ENCODE measurements around the gene SHCBP1L.

- no peak for TF ChIP-seq CTCF (IDR thresholded peaks at IDR 0.05; ENCODE audit: poor library complexity, severe bottlenecking)
- no peak for TF ChIP-seq EZH2 (IDR thresholded peaks at IDR 0.05; ENCODE audit: borderline replicate concordance, insufficient read depth, low read length, poor library complexity, severe bottlenecking)
Observed at GRCh38 chr1:182897696-182898095, 55.3 kb downstream of the SHCBP1L start.

All from neural cell (in vitro differentiated cells).